Myocyte (in vitro differentiated cells): Measurements from ENCODE around the gene ACAD11. TPM values are rescaled to one million over a fixed set of nuclear protein-coding genes. Genes with fewer than 3 reads are reported as not detected.

Source experiments
- DNase-seq: peaks from one replicate; pipeline ENCODE4 v3.0.0-alpha.2; 2012; ENCODE audit warnings: low read depth
- polyA plus RNA-seq: library from polyadenylated mRNA; unstranded; fragments of >200 nt; gene quantifications from one replicate; pipeline ENCODE4 v1.2.1, GENCODE V29; 2012; ENCODE audit warnings: missing spikeins
- total RNA-seq: library from RNA; depleted of rRNA; stranded (reverse); fragments of >200 nt; gene quantifications from 2 replicates; pipeline ENCODE4 v1.2.3, GENCODE V29; 2014

ACAD11 gene
- 13.6 and 22.8 TPM in 2 replicates for total RNA-seq
- 15.2 TPM for polyA plus RNA-seq

GRCh38 chr3:132659365-132660051, at the start of gene ACAD11:
Gene ACAD11, minus strand, starts transcription at chr3:132659809. Its CDS starts 58 bp downstream, at chr3:132659751.
- DNase-seq: peak; percentile 70

DNA sequence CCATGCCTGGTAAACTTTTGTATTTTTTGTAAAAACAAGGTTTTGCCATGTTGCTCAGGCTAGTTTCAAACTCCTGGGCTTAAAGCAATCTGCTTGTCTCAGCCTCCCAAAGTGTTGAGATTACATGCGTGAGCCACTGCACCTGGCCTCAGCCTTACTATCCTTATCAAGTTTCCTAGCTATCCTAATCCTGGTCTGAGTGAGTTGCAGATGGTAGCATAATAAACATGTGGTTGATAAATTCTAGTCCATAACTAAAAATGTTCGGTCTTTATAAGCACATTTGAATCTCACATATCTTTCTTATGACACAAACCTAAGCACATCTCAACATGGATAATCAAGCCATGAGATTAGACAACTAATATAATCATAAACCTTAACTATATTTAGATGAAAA, 44.1 kb upstream of the ACAD11 start:
- peak; percentile 26 for DNase-seq

DNA sequence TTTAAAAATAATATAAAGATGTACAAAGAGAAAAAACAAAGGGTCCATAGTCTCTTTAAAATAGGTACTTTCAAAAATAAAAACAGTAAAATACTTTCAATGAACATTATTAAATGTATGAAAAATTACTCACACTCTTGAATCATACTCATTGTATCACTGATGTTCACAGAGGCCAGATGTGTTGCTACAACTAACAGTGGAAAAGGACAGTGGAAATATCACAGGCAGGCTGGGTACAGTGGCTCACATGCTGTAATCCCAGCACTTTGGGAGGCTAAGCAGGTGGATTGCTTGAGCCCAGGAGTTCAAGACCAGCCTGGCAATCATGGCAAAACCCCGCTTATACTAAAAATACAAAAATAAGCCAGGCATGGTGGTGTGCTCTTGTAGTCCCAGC, 35.8 kb upstream of the ACAD11 start:
- DNase-seq: no peak

- DNase-seq: no peak
These were observed 35.4 kb upstream of the ACAD11 start for GRCh38 chr3:132694991-132695390.

GRCh38 chr3:132690040-132690439, 30.4 kb upstream of the ACAD11 start:
- no peak for DNase-seq

DNA sequence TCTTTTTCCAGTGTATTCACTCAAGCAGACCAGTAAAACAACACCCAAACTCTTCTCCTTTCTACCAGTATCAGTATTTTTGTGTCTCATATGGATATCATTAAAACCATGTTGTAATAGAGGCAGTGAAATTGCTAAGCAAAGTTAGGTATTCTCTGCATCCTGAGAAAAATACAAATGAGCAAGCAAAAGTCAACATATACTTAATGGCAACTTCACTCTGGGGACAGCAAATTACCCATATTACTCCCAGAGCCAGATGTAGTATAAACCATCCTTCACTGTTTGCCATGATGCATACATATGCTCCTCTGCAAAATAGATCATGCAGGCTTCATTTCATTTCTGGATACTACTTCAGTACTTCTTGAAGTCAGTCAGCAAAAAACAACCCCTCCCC, 22.6 kb upstream of the ACAD11 start:
- DNase-seq: no peak

DNA sequence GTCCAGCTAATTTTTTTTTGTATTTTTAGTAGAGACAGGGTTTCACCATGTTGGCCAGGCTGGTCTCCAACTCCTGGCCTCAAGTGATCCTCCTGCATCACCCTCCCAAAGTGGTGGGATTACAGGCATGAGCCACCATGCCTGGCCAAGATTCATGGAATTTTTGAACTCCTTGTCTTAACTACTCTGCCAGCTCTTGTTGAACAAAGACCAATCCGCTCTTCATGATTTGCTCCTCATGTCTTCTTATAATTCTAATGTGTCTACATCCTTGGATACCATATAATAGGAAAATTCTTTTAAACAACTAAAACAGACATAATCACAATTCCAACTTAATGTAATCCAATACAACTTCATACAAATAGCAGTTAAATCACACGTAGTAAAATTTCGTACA, 21.8 kb upstream of the ACAD11 start:
- no peak for DNase-seq

GRCh38 chr3:132679911-132680310, 20.3 kb upstream of the ACAD11 start:
- DNase-seq: peak; percentile 40

DNA sequence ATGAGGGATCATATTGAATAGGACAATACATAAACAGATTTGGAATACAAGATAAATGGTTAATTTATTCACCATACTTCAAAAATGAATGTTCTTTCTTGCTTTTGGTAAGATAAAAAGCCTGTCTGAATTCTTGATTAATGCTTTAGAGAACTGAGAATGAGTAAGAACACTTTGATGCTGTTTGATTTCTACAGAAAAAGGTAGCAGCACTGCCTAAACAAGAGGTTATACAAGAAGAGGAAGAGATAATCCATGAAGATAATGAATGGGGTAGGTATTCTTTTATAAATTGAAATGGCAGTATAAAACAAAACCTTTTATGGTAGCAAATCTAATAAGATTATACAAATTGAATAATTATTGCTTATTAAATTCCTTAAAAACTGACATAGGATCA, 15.8 kb upstream of the ACAD11 start:
- DNase-seq: no peak

GRCh38 chr3:132669256-132669777, 9.7 kb upstream of the ACAD11 start:
- no peak for DNase-seq

DNA sequence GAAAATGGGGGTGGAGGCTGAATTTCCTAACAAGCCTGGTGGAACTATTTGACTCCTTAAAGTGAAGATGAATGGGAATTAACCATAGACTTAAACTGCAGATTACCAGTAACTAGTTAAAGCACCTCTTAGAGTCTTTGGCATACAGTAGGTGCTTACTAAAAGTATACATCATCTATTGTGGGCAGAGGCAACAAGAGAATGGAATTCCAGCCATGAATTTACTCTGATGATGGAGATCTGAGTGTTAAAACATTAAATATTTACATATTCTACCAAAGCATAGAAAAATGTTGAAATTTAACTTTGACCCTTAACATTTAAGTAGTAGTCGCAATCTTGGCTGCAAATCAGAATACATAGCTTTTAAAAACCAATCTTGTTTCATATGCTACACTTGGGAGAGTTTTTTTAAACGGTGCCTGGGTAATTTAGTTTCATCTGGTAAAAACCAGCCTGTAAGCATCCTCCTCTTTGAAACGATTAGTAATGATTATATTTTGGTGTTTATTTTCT, 5.7 kb upstream of the ACAD11 start:
- DNase-seq: no peak

- no peak for DNase-seq
These were observed 2.6 kb upstream of the ACAD11 start for GRCh38 chr3:132662212-132662611.

DNA sequence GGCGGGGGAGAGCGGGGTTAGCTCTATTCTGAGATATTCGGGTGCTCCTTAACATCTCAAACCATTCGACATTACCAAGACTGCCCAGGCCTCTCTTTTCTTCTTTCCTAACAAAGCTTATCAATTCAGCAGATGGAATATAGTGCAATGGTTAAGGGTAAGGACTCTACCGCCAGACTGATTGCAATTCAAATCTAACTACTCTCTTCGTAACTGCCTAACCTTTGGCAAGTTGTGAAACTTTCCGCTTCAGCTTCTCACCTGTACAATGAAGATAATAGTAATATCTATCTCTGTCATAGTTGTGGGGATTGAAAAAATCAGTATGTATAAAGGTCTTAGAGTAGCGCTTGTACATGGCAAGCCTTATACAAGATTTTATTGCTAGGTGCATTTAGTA, 1.5 kb upstream of the ACAD11 start:
- DNase-seq: no peak

GRCh38 chr3:132660811-132661070, 1.1 kb upstream of the ACAD11 start:
- DNase-seq: peak; percentile 27

- DNase-seq: peak; percentile 75
These were observed 622 bp upstream of the ACAD11 start, which contains the start of gene UBA5 for GRCh38 chr3:132660052-132660810. Gene UBA5, plus strand, starts transcription at chr3:132660329. Its CDS starts 209 bp downstream, at chr3:132660538.

DNA sequence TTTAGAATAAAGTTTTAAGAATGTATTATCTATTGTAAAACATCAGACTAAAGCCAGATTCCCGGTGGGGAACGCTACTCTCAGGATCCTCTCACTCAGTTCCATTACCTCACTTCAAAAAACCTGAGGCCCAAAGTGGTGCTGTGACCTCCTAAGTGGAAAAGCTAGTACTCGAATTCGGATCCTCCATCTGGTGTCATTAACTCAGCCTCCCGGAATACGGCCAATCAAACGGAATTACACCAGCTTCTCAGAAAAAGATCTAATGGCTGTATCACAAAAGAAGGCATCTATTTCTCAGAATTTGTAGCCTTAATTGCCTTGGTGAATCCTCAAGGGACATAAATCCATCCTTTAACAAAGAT, 627 bp downstream of the ACAD11 start:
- DNase-seq: no peak

- no peak for DNase-seq
These were observed 1.5 kb downstream of the ACAD11 start for GRCh38 chr3:132657869-132658747.

DNA sequence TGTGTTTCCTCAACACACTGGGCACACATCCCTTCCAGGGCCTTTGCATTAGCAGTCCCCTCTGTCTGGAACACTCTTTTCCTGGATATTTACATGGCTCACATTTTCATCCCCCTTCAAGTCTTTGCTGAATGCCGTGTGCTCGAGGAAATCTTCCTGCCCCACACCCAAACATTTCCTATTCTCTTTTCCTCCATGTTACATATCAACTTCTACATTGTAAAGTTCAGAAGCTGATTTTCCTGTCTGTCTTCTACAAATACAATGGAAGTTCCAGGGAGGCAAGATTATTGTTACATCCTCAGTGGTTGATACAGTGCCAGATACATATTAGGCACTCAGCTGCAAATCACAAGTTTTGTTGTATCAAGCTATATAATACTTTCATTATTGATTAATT, 4.1 kb downstream of the ACAD11 start:
- no peak for DNase-seq

- no peak for DNase-seq
These were observed 4.9 kb downstream of the ACAD11 start for GRCh38 chr3:132654721-132655120.

DNA sequence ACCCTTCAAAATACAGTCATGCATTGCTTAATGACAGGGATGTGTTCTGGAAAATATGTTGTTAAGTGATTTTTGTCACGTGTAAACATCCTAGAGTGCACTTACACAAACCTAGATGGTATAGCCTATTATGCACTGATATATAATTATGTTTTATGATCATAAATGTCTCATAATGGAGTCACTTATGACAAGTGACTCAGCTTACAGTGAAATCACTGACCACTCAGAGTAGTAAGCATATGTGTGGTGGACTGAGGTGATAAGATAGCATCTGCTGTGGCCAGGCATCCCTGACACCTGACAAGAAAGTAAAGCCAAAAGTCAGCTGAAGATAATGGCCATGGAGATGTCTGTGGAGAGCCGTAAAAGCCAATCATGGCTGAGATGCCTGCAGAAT, 5.4 kb downstream of the ACAD11 start:
- DNase-seq: peak; percentile 40

- DNase-seq: peak; percentile 32
These were observed 6.9 kb downstream of the ACAD11 start for GRCh38 chr3:132652640-132653270.
